ENCODE measurements around the gene LGR6. TPM values are rescaled to one million over a fixed set of nuclear protein-coding genes. Genes with fewer than 3 reads are reported as not detected.

The LGR6 gene
- total and polyA plus RNA-seq, 7 experiments from 2014 or later: 0.16 to 5.8 (median 0.33) TPM; not detected in 1

DNA sequence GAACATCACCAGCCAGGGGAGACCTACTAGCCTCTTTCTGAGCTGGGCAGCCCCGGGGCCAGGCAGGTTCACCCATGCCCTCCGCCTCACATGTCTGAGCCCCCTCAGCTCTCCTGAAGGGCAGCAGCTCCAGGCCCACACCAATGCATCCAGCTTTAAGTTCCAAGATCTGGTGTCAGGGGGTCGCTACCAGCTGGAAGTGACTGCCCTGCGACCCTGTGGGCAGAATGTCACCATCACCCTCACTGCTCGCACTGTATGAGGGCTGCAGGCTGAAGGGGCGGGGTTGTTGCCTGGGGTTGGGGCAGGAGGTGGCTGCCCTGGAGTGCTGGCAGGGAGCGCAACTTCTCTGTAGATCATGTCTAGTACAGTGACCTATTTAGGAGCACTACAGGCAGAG is 24.7 kb upstream of the LGR6 start:
- Mint-ChIP-seq H3K27ac (no peak overlapping the region), H3K27me3 (no peaks in the 10 kb centered on the region), H3K9me3 (no peaks in the 10 kb centered on the region), H3K4me1 (peaks cover 12 to 40% (median 30%) of the 10 kb centered on the region in 7 donors), H3K4me3 (no peak overlapping the region), H3K36me3 (no peaks in the 10 kb centered on the region)
- Histone ChIP-seq H3K9me3 (ENCODE audit: control insufficient read depth in 2 of 3, low read length in 3 of 3) (no peaks in the 10 kb centered on the region), H3K27me3 (ENCODE audit: control insufficient read depth in 2 of 2, insufficient read depth in 2 of 2, low read length in 2 of 2) (no peaks in the 10 kb centered on the region), H3K36me3 (ENCODE audit: control insufficient read depth in 2 of 3, insufficient read depth in 3 of 3, low read length in 3 of 3) (no peaks in the 10 kb centered on the region), H3K27ac (ENCODE audit: low read depth, low read length) (no peak overlapping the region), H3K4me1 (ENCODE audit: control insufficient read depth in 2 of 2, insufficient read depth in 2 of 2, low read length in 2 of 2) (peaks cover 21 to 25% of the 10 kb centered on the region in 2 donors), H3K4me3 (ENCODE audit: low read length) (no peak overlapping the region)
- DNase-seq: no peak
- ChIA-PET POLR2A (no interaction called here), CTCF (no interaction called here)
- intact Hi-C loops (cut with micrococcal nuclease): loop anchor here (10.0 kb wide), 2 partner anchors 836 to 1156 kb away; partner anchors contain the start of gene TMEM183A (in 1 of the 2)
- no peak for ATAC-seq

DNA sequence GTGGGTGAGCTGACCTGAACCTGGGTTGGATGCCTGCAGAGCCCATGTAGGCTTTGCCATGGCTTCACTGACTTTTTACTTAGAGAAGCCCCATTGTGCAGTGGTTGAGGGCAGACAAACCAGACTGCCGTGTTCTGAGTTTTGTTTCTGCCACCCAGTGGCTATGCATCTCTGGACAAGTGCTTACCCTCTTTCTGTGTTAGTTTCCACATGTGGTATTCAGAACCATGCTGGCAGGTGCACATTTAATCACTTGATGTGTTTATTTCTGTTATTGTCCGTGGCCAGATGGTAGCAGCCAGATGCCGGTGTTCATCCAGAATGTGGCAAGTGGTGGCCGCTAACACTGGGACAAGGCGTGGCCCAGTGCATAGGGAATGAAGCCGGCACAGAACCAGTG is 22.9 kb upstream of the LGR6 start:
- intact Hi-C loops (cut with micrococcal nuclease): loop anchor here in 1 of 2 donors (2.0 kb wide), 1 partner anchor 16 kb away; no protein-coding TSS in a partner anchor
- DNase-seq: no peak
- Histone ChIP-seq H3K27ac (ENCODE audit: low read depth, low read length) (no peak overlapping the region), H3K4me3 (ENCODE audit: low read length) (no peak overlapping the region), H3K9me3 (ENCODE audit: control insufficient read depth in 2 of 3, low read length in 3 of 3) (no peaks in the 10 kb centered on the region), H3K4me1 (ENCODE audit: control insufficient read depth in 2 of 2, insufficient read depth in 2 of 2, low read length in 2 of 2) (peaks cover 4 to 8% of the 10 kb centered on the region in 2 donors), H3K36me3 (ENCODE audit: control insufficient read depth in 2 of 3, insufficient read depth in 3 of 3, low read length in 3 of 3) (no peaks in the 10 kb centered on the region), H3K27me3 (ENCODE audit: control insufficient read depth in 2 of 2, insufficient read depth in 2 of 2, low read length in 2 of 2) (no peaks in the 10 kb centered on the region)
- Mint-ChIP-seq H3K4me1 (peaks cover 0 to 21% (median 11%) of the 10 kb centered on the region in 7 donors), H3K4me3 (no peak overlapping the region), H3K9me3 (no peaks in the 10 kb centered on the region), H3K27me3 (no peaks in the 10 kb centered on the region), H3K27ac (no peak overlapping the region), H3K36me3 (no peaks in the 10 kb centered on the region)
- ATAC-seq: peak; percentile 42
- POLR2A ChIA-PET: no interaction called here
- CTCF ChIA-PET: interaction anchor here (0.7 to 1.9 kb wide), 2 partner anchors 16 to 126 kb away, joined by 5 read pairs; no protein-coding TSS in a partner anchor

DNA sequence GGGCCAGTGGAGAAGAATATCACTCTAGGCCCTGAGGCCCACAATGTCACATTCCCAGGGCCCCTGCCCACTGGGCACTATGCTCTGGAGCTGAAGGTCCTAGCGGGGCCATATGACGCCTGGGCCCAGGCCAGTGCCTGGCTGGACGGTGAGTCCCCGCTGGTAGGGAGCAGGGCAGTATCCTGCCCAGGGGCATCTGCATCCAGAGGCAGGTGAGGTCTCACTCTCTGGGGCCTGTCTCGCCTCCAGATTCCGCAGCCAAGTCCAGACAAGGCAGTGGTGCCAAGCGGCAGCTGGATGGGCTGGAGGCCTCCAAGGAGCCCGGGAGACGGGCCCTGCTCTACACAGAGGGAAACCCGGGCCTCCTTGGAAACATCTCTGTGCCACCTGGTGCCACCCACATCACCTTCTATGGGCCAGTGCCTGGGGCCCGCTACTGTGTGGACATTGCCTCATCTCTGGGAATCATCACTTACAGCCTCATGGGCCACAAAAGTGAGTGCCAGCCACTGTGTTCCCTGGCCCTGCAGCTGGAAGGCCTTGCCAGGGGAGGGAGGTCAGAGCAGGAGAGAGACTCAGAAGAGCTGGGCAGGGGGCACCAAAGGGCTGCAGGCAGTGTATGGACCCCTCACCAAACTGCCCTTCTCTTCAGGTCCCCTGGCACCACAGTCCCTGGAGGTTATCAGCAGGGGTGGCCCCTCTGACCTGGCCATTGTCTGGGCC is 22.1 kb upstream of the LGR6 start:
- H3K9me3 ChIP-seq (ENCODE audit: control insufficient read depth in 2 of 3, low read length in 3 of 3): no peaks in the 10 kb centered on the region
- no peak overlapping the region for H3K27ac ChIP-seq (ENCODE audit: low read depth, low read length)
- H3K36me3 ChIP-seq (ENCODE audit: control insufficient read depth in 2 of 3, insufficient read depth in 3 of 3, low read length in 3 of 3): no peaks in the 10 kb centered on the region
- H3K4me3 Mint-ChIP-seq: no peak overlapping the region
- ChIA-PET CTCF (interaction anchor here (1.9 kb wide), 1 partner anchor 17 kb away, joined by 5 read pairs; no protein-coding TSS in a partner anchor), POLR2A (no interaction called here)
- no peaks in the 10 kb centered on the region for H3K36me3 Mint-ChIP-seq
- no peaks in the 10 kb centered on the region for H3K27me3 Mint-ChIP-seq
- H3K4me3 ChIP-seq (ENCODE audit: low read length): no peak overlapping the region
- no peaks in the 10 kb centered on the region for H3K27me3 ChIP-seq (ENCODE audit: control insufficient read depth in 2 of 2, insufficient read depth in 2 of 2, low read length in 2 of 2)
- no peaks in the 10 kb centered on the region for H3K9me3 Mint-ChIP-seq
- peaks cover 0 to under 1% of the 10 kb centered on the region in 2 donors for H3K4me1 ChIP-seq (ENCODE audit: control insufficient read depth in 2 of 2, insufficient read depth in 2 of 2, low read length in 2 of 2)
- no peak overlapping the region for H3K27ac Mint-ChIP-seq
- DNase-seq (no peak), ATAC-seq (peak; percentile 19)
- intact Hi-C loops (cut with micrococcal nuclease): loop anchor here in 1 of 2 donors (2.0 kb wide), 1 partner anchor 17 kb away; no protein-coding TSS in a partner anchor
- H3K4me1 Mint-ChIP-seq: peaks cover 0 to 14% (median 4%) of the 10 kb centered on the region in 7 donors

DNA sequence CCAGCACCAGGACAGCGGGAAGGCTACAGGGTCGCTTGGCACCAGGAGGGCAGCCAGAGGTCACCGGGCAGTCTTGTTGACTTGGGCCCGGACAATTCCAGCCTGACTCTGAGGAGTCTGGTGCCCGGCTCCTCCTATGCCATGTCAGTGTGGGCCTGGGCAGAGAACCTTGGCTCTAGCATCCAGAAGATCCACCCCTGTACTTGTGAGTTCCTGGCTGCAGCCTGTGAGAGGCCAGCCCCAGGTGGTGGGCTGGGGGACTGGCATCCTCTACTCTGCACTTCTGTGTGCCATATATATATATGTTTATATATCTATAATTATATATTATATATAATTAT is 21.6 kb upstream of the LGR6 start:
- ChIA-PET POLR2A (no interaction called here), CTCF (no interaction called here)
- peak; percentile 36 for ATAC-seq
- H3K4me3 ChIP-seq (ENCODE audit: low read length): no peak overlapping the region
- H3K36me3 ChIP-seq (ENCODE audit: control insufficient read depth in 2 of 3, insufficient read depth in 3 of 3, low read length in 3 of 3): no peaks in the 10 kb centered on the region
- intact Hi-C loops (cut with micrococcal nuclease): no loop called here
- no peaks in the 10 kb centered on the region for H3K9me3 ChIP-seq (ENCODE audit: control insufficient read depth in 2 of 3, low read length in 3 of 3)
- H3K9me3 Mint-ChIP-seq: no peaks in the 10 kb centered on the region
- H3K4me3 Mint-ChIP-seq: no peak overlapping the region
- H3K27ac ChIP-seq (ENCODE audit: low read depth, low read length): no peak overlapping the region
- no peak for DNase-seq
- no peaks in the 10 kb centered on the region for H3K36me3 Mint-ChIP-seq
- H3K4me1 Mint-ChIP-seq: peaks cover 0 to 9% (median 0%) of the 10 kb centered on the region in 7 donors
- no peak overlapping the region for H3K27ac Mint-ChIP-seq
- H3K4me1 ChIP-seq (ENCODE audit: control insufficient read depth in 2 of 2, insufficient read depth in 2 of 2, low read length in 2 of 2): no peaks in the 10 kb centered on the region
- H3K27me3 ChIP-seq (ENCODE audit: control insufficient read depth in 2 of 2, insufficient read depth in 2 of 2, low read length in 2 of 2): no peaks in the 10 kb centered on the region
- no peaks in the 10 kb centered on the region for H3K27me3 Mint-ChIP-seq

DNA sequence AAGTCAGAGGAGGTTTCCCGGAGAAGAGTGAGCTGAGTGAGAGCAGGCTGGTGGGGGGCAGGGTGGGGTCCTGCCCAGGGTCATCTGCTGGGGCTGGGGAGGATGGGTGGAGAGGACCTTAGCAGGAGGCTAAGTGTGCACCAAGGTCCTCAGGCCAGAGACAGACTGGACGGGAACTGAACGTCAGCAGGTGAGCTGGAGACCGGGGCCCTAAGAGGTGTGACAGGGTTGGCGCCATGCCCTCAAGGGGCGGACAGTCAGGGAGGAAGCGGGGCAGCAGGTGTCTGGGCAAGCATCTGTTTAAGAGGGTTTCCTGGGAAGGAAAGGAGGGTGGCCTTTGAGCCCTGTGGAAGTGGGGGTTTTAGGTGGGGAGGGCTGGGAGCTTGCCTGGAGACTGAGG is 19.6 kb upstream of the LGR6 start:
- Histone ChIP-seq H3K4me3 (ENCODE audit: low read length) (no peak overlapping the region), H3K36me3 (ENCODE audit: control insufficient read depth in 2 of 3, insufficient read depth in 3 of 3, low read length in 3 of 3) (no peaks in the 10 kb centered on the region), H3K4me1 (ENCODE audit: control insufficient read depth in 2 of 2, insufficient read depth in 2 of 2, low read length in 2 of 2) (no peaks in the 10 kb centered on the region), H3K9me3 (ENCODE audit: control insufficient read depth in 2 of 3, low read length in 3 of 3) (no peaks in the 10 kb centered on the region), H3K27ac (ENCODE audit: low read depth, low read length) (no peak overlapping the region), H3K27me3 (ENCODE audit: control insufficient read depth in 2 of 2, insufficient read depth in 2 of 2, low read length in 2 of 2) (no peaks in the 10 kb centered on the region)
- intact Hi-C loops (cut with micrococcal nuclease): no loop called here
- Mint-ChIP-seq H3K36me3 (no peaks in the 10 kb centered on the region), H3K4me3 (no peak overlapping the region), H3K9me3 (no peaks in the 10 kb centered on the region), H3K27ac (no peak overlapping the region), H3K4me1 (peaks cover 0 to 5% (median 0%) of the 10 kb centered on the region in 7 donors), H3K27me3 (no peaks in the 10 kb centered on the region)
- ChIA-PET POLR2A (interaction anchor here (1.3 kb wide), 1 partner anchor 12 kb away, joined by 3 read pairs; no protein-coding TSS in a partner anchor), CTCF (no interaction called here)
- DNase-seq (no peak), ATAC-seq (no peak)

DNA sequence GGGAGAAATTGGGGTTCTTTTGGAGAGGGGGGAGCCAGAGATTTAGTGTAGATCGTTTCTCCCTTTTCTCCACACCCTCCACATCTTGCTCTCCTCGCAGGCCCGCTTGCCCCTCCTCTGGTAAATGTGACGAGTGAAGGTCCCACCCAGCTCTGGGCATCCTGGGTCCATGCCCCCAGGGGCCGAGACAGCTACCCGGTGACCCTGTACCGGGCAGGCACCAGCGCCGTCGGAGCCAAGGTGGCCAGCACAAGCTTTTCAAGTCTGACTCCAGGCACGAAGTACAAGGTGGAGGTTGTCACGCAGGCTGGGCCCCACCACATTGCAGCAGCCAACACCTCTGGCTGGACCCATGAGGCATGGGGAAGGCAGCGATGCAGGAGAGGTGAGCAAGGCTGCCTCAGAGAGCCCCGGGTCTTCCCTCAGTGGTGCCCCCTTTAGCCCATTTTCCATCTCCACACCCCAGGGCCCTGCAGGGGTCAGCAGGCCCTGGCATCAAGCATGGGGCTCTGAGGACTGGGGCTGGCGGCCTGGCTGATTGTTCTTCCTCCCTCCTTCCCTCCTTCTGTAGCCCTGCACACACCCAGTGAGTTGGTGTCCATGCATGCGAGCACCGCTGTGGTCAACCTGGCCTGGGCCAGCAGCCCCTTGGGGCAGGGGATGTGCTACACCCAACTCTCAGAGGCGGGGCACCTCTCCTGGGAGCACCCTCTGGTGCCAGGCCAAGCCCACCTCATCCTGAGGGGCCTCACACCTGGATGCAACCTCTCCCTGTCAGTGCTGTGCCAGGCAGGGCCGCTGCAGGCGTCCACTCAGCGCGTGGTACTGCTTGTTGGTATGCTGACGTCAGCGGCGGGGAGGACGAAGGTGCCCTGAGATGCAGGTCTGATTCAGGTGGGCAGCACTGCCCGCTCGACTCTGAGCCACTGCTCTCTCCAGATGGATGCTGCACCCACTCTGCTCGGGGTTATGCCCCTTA is 16.4 kb upstream of the LGR6 start:
- POLR2A ChIA-PET: no interaction called here
- H3K27me3 Mint-ChIP-seq: peaks cover 0 to 3% (median 0%) of the 10 kb centered on the region in 5 donors
- peaks cover 0 to 2% (median 0%) of the 10 kb centered on the region in 7 donors for H3K4me1 Mint-ChIP-seq
- CTCF ChIA-PET: no interaction called here
- H3K4me1 ChIP-seq (ENCODE audit: control insufficient read depth in 2 of 2, insufficient read depth in 2 of 2, low read length in 2 of 2): no peaks in the 10 kb centered on the region
- no peak overlapping the region for H3K27ac ChIP-seq (ENCODE audit: low read depth, low read length)
- no peak overlapping the region for H3K4me3 ChIP-seq (ENCODE audit: low read length)
- no peaks in the 10 kb centered on the region for H3K27me3 ChIP-seq (ENCODE audit: control insufficient read depth in 2 of 2, insufficient read depth in 2 of 2, low read length in 2 of 2)
- no peaks in the 10 kb centered on the region for H3K36me3 Mint-ChIP-seq
- DNase-seq (no peak), ATAC-seq (no peak)
- no peaks in the 10 kb centered on the region for H3K9me3 Mint-ChIP-seq
- no peak overlapping the region for H3K4me3 Mint-ChIP-seq
- H3K27ac Mint-ChIP-seq: no peak overlapping the region
- no peaks in the 10 kb centered on the region for H3K36me3 ChIP-seq (ENCODE audit: control insufficient read depth in 2 of 3, insufficient read depth in 3 of 3, low read length in 3 of 3)
- no peaks in the 10 kb centered on the region for H3K9me3 ChIP-seq (ENCODE audit: control insufficient read depth in 2 of 3, low read length in 3 of 3)
- intact Hi-C loops (cut with micrococcal nuclease): no loop called here
